GM12874 (cell line): ENCODE data around the gene GRIK4.

Source experiments
- TF ChIP-seq, protein P1 (sequence below): IDR thresholded peaks from 2 replicates; pipeline ENCODE4 v1.5.1; 2011; ENCODE audit warnings: low read depth, mild to moderate bottlenecking, control low read depth, low read length, moderate library complexity; ENCODE audit not compliant: insufficient read depth

GRIK4 gene

DNA sequence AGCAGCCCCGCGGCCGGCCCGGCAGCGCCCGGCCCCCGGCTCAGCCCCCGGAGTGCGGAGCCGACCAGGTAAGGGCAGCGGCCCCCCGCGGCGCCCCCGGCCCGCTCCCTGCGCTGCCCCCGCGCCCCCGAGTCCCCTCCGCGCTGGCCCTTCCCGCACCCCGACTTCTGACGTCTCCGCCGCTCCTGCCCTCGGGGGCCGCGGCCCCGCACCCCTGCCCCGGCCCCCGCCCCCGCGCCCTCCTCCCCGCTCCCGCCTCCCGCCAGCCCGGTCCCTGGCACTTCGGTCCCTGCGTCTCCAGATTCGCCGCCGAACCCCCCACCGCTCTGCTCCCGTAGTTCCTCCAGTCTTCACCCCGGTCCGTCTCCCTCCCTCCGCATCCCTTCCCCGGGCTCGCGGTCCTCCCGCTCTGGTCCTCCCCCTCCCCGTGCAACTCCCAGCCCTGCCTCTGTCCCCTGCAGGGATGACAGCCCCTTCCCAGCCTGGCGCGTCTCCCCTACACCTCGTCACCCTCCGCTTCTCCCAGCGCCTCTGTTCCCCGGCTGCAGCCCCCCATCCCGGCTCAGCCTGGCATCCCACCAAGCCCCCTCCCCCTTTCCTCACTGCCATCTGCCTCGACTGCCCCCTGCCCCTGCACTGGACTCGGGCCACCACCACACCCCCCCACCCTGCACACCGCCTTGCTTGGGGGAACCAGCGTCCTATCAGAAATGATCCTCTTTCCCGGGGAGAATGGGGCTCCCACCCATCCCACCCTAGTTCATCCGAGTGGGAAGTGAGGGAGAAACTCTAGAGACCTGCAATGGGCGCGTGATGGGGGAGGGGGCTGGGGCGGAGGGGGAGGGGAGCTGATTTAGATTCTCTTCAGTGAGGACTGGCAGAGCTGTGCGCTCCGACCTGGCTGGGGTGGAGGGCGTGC lies 531 bp downstream of the GRIK4 start:
- TF ChIP-seq, protein P1, sequence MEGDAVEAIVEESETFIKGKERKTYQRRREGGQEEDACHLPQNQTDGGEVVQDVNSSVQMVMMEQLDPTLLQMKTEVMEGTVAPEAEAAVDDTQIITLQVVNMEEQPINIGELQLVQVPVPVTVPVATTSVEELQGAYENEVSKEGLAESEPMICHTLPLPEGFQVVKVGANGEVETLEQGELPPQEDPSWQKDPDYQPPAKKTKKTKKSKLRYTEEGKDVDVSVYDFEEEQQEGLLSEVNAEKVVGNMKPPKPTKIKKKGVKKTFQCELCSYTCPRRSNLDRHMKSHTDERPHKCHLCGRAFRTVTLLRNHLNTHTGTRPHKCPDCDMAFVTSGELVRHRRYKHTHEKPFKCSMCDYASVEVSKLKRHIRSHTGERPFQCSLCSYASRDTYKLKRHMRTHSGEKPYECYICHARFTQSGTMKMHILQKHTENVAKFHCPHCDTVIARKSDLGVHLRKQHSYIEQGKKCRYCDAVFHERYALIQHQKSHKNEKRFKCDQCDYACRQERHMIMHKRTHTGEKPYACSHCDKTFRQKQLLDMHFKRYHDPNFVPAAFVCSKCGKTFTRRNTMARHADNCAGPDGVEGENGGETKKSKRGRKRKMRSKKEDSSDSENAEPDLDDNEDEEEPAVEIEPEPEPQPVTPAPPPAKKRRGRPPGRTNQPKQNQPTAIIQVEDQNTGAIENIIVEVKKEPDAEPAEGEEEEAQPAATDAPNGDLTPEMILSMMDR: no peak

DNA sequence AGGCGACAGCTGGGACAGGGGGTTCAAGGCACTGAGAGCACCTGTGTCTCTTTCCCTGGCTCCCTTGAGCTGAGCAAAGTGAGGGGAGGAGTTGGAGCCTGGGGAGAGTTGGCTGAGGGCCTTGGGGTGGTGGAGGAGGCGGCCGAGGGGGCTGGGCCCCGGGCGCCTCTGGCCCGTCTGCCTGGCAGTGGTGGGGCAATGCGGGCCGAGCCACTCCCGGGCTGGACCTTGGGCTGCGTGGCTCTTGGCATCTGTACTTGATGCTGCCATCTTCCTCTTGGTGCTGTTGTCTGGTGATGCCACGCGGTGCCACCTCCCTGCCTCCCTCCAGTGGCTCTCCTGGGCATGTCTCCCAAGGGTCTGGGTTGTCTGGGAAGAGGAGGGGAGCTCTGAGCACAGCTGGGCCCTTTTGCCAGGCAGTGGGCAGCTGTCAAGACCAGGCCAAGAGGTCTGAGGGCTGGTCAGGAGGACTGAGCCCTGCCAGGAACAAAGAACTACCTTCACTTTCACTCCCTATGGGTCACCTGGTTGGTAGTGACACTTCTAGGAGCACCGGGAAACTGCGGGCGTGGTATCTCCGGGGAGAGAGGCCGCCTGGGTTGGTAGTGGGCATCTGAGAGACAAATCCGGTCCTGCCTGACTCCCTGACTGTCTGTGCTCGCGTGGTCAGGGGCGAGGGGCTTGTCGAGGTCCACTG lies 1.3 kb downstream of the GRIK4 start:
- TF ChIP-seq, protein P1: no peak

DNA sequence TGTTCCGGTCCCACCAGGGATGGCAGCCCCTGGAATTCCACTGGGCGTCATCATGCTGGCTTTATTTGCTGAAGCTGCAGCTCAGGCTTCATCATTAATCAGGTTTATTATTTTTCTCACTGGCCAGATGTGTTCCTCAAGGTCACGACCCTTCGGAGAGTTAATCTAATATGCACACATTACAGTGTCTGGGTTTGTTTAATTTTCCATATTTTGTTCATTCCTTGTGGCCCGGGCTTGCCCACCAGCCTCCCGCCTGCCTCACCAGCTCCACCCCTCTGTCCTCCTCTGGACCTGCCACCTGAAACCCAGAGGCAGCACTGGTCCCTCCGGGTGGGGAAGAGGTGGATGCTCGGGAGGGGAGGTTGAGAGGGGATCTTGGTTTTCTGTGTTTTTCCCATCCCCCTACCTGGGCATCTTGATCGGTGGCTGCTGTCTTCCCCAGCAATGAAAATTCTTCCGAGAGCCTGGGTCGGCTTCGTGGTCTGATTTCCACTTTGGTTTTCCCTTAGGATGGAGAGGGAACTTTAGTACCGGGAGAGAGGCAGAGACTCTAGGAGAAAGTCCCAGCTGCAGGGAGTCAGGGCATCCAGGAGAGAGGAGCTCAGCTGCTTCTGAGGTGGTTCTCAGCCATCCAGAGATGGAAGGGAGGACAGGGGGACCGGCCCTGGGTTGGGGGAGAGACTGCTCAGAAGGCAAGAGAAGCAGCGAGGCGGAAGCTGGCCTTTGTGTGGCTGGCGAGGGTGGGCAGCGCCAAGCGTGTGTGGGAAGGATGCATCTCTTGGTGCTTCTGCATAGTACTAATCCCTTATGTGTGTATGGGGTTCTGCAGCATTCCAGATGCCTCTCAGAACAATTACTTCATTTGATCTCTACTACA lies 2.1 kb downstream of the GRIK4 start:
- TF ChIP-seq, protein P1: no peak

GRCh38 chr11:120514541-120515121 lies 3.1 kb downstream of the GRIK4 start:
- TF ChIP-seq, protein P1: no peak

GRCh38 chr11:120515186-120515723 lies 3.7 kb downstream of the GRIK4 start:
- TF ChIP-seq, protein P1: no peak

DNA sequence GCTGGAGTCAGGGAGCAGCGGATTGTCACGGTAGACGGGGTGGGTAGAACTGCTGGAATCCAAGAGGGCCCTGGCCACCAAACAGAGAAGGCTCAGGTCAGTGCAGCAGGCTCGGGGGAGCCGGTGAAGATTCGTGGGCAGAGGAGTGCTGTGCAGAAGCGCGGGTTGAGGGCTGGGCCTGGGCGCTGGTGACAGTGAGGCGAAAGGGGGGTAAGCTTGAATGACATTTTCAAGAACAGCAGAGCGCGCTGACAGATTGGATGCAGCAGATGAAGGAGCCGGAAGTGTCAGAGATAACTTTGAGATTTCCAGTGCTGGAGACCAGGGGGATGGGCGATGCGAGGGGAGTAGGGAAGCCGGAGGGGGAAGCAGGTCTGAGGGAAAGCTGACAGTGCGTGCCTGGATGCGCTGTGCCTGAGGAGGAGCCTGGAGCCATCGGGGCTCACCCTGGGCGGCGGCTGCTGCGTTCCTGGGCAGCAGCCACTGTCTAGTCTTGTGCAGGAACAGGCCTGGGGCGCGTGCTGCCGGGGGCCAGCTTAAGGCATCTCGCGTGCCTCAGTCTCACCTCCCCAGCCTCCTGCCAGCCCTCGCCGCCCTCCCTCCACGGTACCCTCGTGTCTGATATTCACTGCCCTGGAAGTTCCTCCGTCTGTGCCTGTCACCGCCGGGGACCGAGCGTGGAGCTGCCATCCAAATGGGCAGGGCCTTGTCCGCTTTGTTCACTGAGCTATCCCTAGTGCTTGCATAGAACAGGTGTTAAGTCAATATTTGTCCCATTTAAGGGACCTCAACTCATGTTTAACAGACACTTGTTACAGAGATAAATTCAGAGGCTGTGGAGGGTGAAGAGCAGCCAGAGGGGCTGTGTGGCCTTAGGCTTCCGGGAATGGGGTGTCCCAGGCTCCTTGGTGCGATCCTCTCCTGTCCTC lies 5.2 kb downstream of the GRIK4 start:
- TF ChIP-seq, protein P1: no peak
